GM20000 (cell line): Measurements from ENCODE around the gene KCNH2.

Source experiments
- DNase-seq: peaks from one replicate; pipeline ENCODE4 v3.0.0; 2012; ENCODE audit warnings: low spot score
- TF ChIP-seq, protein P1 (sequence below): IDR thresholded peaks from 2 replicates; pipeline ENCODE4 v1.5.1; 2012; ENCODE audit warnings: mild to moderate bottlenecking, control low read depth; ENCODE audit errors: extremely low read depth, missing control alignments

KCNH2 gene

GRCh38 chr7:150954986-150955518, 23.1 kb downstream of the KCNH2 start:
- TF ChIP-seq, protein P1, sequence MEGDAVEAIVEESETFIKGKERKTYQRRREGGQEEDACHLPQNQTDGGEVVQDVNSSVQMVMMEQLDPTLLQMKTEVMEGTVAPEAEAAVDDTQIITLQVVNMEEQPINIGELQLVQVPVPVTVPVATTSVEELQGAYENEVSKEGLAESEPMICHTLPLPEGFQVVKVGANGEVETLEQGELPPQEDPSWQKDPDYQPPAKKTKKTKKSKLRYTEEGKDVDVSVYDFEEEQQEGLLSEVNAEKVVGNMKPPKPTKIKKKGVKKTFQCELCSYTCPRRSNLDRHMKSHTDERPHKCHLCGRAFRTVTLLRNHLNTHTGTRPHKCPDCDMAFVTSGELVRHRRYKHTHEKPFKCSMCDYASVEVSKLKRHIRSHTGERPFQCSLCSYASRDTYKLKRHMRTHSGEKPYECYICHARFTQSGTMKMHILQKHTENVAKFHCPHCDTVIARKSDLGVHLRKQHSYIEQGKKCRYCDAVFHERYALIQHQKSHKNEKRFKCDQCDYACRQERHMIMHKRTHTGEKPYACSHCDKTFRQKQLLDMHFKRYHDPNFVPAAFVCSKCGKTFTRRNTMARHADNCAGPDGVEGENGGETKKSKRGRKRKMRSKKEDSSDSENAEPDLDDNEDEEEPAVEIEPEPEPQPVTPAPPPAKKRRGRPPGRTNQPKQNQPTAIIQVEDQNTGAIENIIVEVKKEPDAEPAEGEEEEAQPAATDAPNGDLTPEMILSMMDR, result no peak
- DNase-seq, result no peak

- TF ChIP-seq, protein P1, result no peak
- no peak for DNase-seq
Observed at GRCh38 chr7:150954201-150954985, 23.7 kb downstream of the KCNH2 start.

GRCh38 chr7:150953061-150953997, 24.8 kb downstream of the KCNH2 start:
- DNase-seq, result no peak
- TF ChIP-seq, protein P1, result no peak

- no peak for DNase-seq
- TF ChIP-seq, protein P1, result no peak
Observed at GRCh38 chr7:150952331-150953050, 25.6 kb downstream of the KCNH2 start.

DNA sequence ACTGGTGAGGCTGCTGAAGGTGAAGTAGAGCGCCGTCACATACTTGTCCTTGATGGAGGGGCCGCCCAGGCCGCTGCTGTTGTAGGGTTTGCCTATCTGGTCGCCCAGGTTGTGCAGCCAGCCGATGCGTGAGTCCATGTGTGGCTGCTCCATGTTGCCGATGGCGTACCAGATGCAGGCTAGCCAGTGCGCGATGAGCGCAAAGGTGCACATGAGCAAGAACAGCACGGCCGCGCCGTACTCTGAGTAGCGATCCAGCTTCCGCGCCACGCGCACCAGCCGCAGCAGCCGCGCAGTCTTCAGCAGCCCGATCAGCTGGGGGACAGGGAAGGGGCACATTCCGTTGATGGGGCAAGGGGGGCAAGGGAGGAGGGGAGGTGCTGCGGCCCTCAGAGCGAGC, 26.6 kb downstream of the KCNH2 start:
- DNase-seq, result no peak
- TF ChIP-seq, protein P1, result no peak

GRCh38 chr7:150951181-150951520, 27.0 kb downstream of the KCNH2 start:
- TF ChIP-seq, protein P1, result no peak
- no peak for DNase-seq
